Esophagus squamous epithelium (tissue), 5 donors: ENCODE results near the gene MYL3. TPM values are rescaled to one million over a fixed set of nuclear protein-coding genes. Genes with fewer than 3 reads are reported as not detected.

Experiments
- DNase-seq: peaks from one replicate; lab custom pipeline; 2025; lab: John Stamatoyannopoulos, UW
- H3K27ac ChIP-seq, 4 donors: fragments of 200-600 bp; sonication (generic); one replicate each; pipeline ENCODE4 v1.5.1; 2016 to 2019; ENCODE audit warnings: mild to moderate bottlenecking in 1 of 4
- H3K27me3 ChIP-seq, 4 donors: fragments of 200-600 bp; sonication (generic); 1 replicate in 3 of 4; 2 replicates in 1 of 4; pipeline versions ENCODE4 v1.5.1 to v1.6.0; 2017 to 2021; ENCODE audit warnings: antibody characterized with exemption in 1 of 4
- H3K36me3 ChIP-seq, 3 donors: fragments of 200-600 bp; sonication (generic); one replicate each; pipeline ENCODE4 v1.5.1; 2016 to 2019
- H3K4me1 ChIP-seq, 3 donors: fragments of 200-600 bp; sonication (generic); one replicate each; pipeline ENCODE4 v1.5.1; 2017 to 2019
- H3K4me3 ChIP-seq, 4 donors: fragments of 200-600 bp; sonication (generic); 1 replicate in 3 of 4; 2 replicates in 1 of 4; pipeline ENCODE4 v1.5.1; 2016 to 2019; ENCODE audit warnings: mild to moderate bottlenecking in 2 of 4, moderate library complexity in 1 of 4
- H3K9me3 ChIP-seq, 3 donors: fragments of 200-600 bp; sonication (generic); one replicate each; pipeline ENCODE4 v1.5.1; 2016 to 2019
- CTCF ChIP-seq, 6 experiments: fragments of 450-650 bp in 4 of 6; fragments of 200-600 bp in 2 of 6; sonication (generic) in 2 of 6; IDR thresholded peaks; one replicate each; pipeline ENCODE4 v1.5.1; 2016 to 2019; ENCODE audit warnings: antibody characterized with exemption in 6 of 6, mild to moderate bottlenecking in 4 of 6, moderate library complexity in 4 of 6
- POLR2A ChIP-seq, 4 donors: fragments of 450-650 bp; IDR thresholded peaks; one replicate each; pipeline ENCODE4 v1.6.1; 2017; ENCODE audit warnings: antibody characterized with exemption in 4 of 4, mild to moderate bottlenecking in 4 of 4, moderate library complexity in 3 of 4
- WGBS, 2 donors: methylation state at CpG; one replicate each; pipeline ENCODE4 v1.1.5; 2018; 5-methylcytosine and 5-hydroxymethylcytosine counted together
- intact Hi-C: fragments of 100-400 bp; cut with DNase I; formaldehyde crosslinking; loops from one replicate; pipeline ENCODE4 v1.15.0; 2022
- total RNA-seq, 4 donors: library from RNA; depleted of rRNA; stranded (reverse); fragments of >200 nt; gene quantifications; one replicate each; pipeline ENCODE4 v1.1.0, GENCODE V29; 2016
- donor health status: DM: yes; HTN: yes; CAD: no.

MYL3 gene
- total RNA-seq, 4 donors from 2014 or later, result 0.38 to 1.1 TPM; not detected in 2

GRCh38 chr3:46890132-46890531, 26.9 kb upstream of the MYL3 start:
- Histone ChIP-seq H3K4me1 (peaks cover 8 to 33% (median 10%) of the 10 kb centered on the region in 3 donors), H3K27me3 (peaks cover 0 to 70% (median 0%) of the 10 kb centered on the region in 4 donors), H3K27ac (no peak overlapping the region), H3K4me3 (no peak overlapping the region), H3K9me3 (no peaks in the 10 kb centered on the region), H3K36me3 (no peaks in the 10 kb centered on the region)
- TF ChIP-seq CTCF (IDR thresholded peaks at IDR 0.05), result no peak
- no peak for TF ChIP-seq POLR2A (IDR thresholded peaks at IDR 0.05)
- WGBS, 2 donors, result 75 to 100% methylated on average over 1 of the region's 1 CpG
- DNase-seq, result no peak
- intact Hi-C loops, result loop anchor here (5.0 kb wide), 1 partner anchor 183 kb away; no protein-coding TSS in a partner anchor

GRCh38 chr3:46889381-46890110, 26.3 kb upstream of the MYL3 start:
- DNase-seq, result no peak
- H3K36me3 ChIP-seq, result no peaks in the 10 kb centered on the region
- H3K4me1 ChIP-seq, result peaks cover 8 to 39% (median 10%) of the 10 kb centered on the region in 3 donors
- WGBS, 2 donors, result 49 to 52% methylated on average over 3 to 6 of the region's 6 CpGs
- no peak overlapping the region for H3K27ac ChIP-seq
- TF ChIP-seq POLR2A (IDR thresholded peaks at IDR 0.05) (no peak), CTCF (IDR thresholded peaks at IDR 0.05) (no peak)
- intact Hi-C loops, result loop anchor here (5.0 kb wide), 1 partner anchor 182 kb away; no protein-coding TSS in a partner anchor
- no peaks in the 10 kb centered on the region for H3K9me3 ChIP-seq
- H3K27me3 ChIP-seq, result peaks cover 0 to 75% (median 0%) of the 10 kb centered on the region in 4 donors
- H3K4me3 ChIP-seq, result no peak overlapping the region

- DNase-seq, result no peak
- no peaks in the 10 kb centered on the region for H3K36me3 ChIP-seq
- TF ChIP-seq POLR2A (IDR thresholded peaks at IDR 0.05), result no peak
- TF ChIP-seq CTCF (IDR thresholded peaks at IDR 0.05), result no peak
- H3K4me3 ChIP-seq, result no peak overlapping the region
- no peak overlapping the region for H3K27ac ChIP-seq
- WGBS, 2 donors, result 63% methylated on average over 4 to 11 of the region's 13 CpGs
- intact Hi-C loops, result no loop called here
- H3K27me3 ChIP-seq, result peaks cover 0 to 75% (median 0%) of the 10 kb centered on the region in 4 donors
- H3K9me3 ChIP-seq, result no peaks in the 10 kb centered on the region
- peaks cover 8 to 43% (median 9%) of the 10 kb centered on the region in 3 donors for H3K4me1 ChIP-seq
These were observed 25.5 kb upstream of the MYL3 start for GRCh38 chr3:46888705-46889104.

GRCh38 chr3:46887980-46888494, 24.8 kb upstream of the MYL3 start:
- TF ChIP-seq POLR2A (IDR thresholded peaks at IDR 0.05) (no peak), CTCF (IDR thresholded peaks at IDR 0.05) (no peak)

GRCh38 chr3:46885612-46886011, 22.4 kb upstream of the MYL3 start:
- intact Hi-C loops, result no loop called here
- 100% methylated on average over 1 of the region's 3 CpGs; no CpG with 5 or more reads in 1 of the 2 donors for WGBS, 2 donors
- H3K9me3 ChIP-seq, result no peaks in the 10 kb centered on the region
- no peak for DNase-seq
- H3K4me3 ChIP-seq, result no peak overlapping the region
- TF ChIP-seq POLR2A (IDR thresholded peaks at IDR 0.05) (no peak), CTCF (IDR thresholded peaks at IDR 0.05) (no peak)
- H3K4me1 ChIP-seq, result peaks cover 10 to 50% (median 16%) of the 10 kb centered on the region in 3 donors
- H3K27me3 ChIP-seq, result peaks cover 11 to 75% (median 16%) of the 10 kb centered on the region in 4 donors
- no peak overlapping the region for H3K27ac ChIP-seq
- no peaks in the 10 kb centered on the region for H3K36me3 ChIP-seq

More at GRCh38 chr3:46887980-46888494, 24.8 kb upstream of the MYL3 start:
- intact Hi-C loops, result no loop called here
- Histone ChIP-seq H3K27ac (no peak overlapping the region), H3K4me3 (no peak overlapping the region), H3K27me3 (peaks cover 0 to 75% (median under 1%) of the 10 kb centered on the region in 4 donors), H3K9me3 (no peaks in the 10 kb centered on the region), H3K36me3 (no peaks in the 10 kb centered on the region), H3K4me1 (peaks cover 4 to 43% (median 8%) of the 10 kb centered on the region in 3 donors)
- 69 to 75% methylated on average over 4 to 5 of the region's 7 CpGs for WGBS, 2 donors
- no peak for DNase-seq
